PC-9 (cell line): ENCODE measurements around the gene PPHLN1. TPM values are rescaled to one million over a fixed set of nuclear protein-coding genes. Genes with fewer than 3 reads are reported as not detected.
"Not testable (repeated sequence)": the region's sequence is repeated elsewhere in the genome, so short reads cannot be mapped to it uniquely, and the experiment has no call there.

Source experiments
- BruUV-seq: library from RNA; stranded (reverse); fragments of 400-500 nt; replicated peaks from 2 replicates; lab custom pipeline; 2021; lab: Mats Ljungman, UMichigan
- CTCF ChIA-PET: fragments of 300-600 bp; sonication (Branson Sonifier 250); formaldehyde crosslinking; loops from one replicate; lab custom pipeline; 2022; ENCODE audit warnings: antibody characterized with exemption; lab: Charles Lee
- POLR2A ChIA-PET: fragments of 300-600 bp; sonication (Branson Sonifier 250); formaldehyde crosslinking; loops from one replicate; lab custom pipeline; 2022; ENCODE audit warnings: antibody characterized with exemption; ENCODE audit not compliant: unreplicated experiment; lab: Charles Lee
- DNase-seq, 2 experiments: peaks; one replicate each; pipeline versions ENCODE4 v3.0.0 to v3.0.0-alpha.2; 2015 to 2022; ENCODE audit warnings: mixed read lengths in 1 of 2
- H2AFZ ChIP-seq: fragments of 200-600 bp; sonication (generic); 2 replicates; pipeline ENCODE4 v1.8.1; 2017; ENCODE audit warnings: antibody characterized with exemption
- H3F3A ChIP-seq: fragments of 200-600 bp; sonication (generic); 2 replicates; pipeline ENCODE4 v1.8.1; 2017; ENCODE audit warnings: antibody characterized with exemption, mild to moderate bottlenecking, low read depth; ENCODE audit not compliant: insufficient read depth
- H3K27ac ChIP-seq: fragments of 200-600 bp; sonication (generic); 2 replicates; pipeline ENCODE4 v1.6.1; 2016; ENCODE audit warnings: mixed run types
- H3K27me3 ChIP-seq: fragments of 200-600 bp; sonication (generic); 2 replicates; pipeline ENCODE4 v1.6.1; 2016; ENCODE audit warnings: low read depth, mixed run types; ENCODE audit not compliant: insufficient read depth
- H3K36me3 ChIP-seq: fragments of 200-600 bp; sonication (generic); 2 replicates; pipeline ENCODE4 v1.6.1; 2016; ENCODE audit warnings: low read depth, mixed run types
- H3K4me1 ChIP-seq: fragments of 200-600 bp; sonication (generic); replicated peaks from 2 replicates; pipeline ENCODE4 v1.6.1; 2016; ENCODE audit warnings: mixed run types; ENCODE audit not compliant: insufficient read depth
- H3K4me2 ChIP-seq: fragments of 200-600 bp; sonication (generic); 2 replicates; pipeline ENCODE4 v1.6.1; 2017; ENCODE audit warnings: mixed run types
- H3K4me3 ChIP-seq: fragments of 200-600 bp; sonication (generic); 2 replicates; pipeline ENCODE4 v1.6.1; 2016; ENCODE audit warnings: mixed run types
- H3K79me2 ChIP-seq: fragments of 200-600 bp; sonication (generic); 2 replicates; pipeline ENCODE4 v1.6.1; 2017; ENCODE audit warnings: low read depth, mixed run types
- H3K9me2 ChIP-seq: fragments of 200-600 bp; sonication (generic); 2 replicates; pipeline ENCODE4 v1.8.1; 2017; ENCODE audit warnings: mild to moderate bottlenecking; ENCODE audit not compliant: insufficient read depth
- H3K9me3 ChIP-seq: fragments of 200-600 bp; sonication (generic); 2 replicates; pipeline ENCODE4 v1.8.1; 2016; ENCODE audit warnings: low read depth; ENCODE audit not compliant: insufficient read depth
- H4K20me1 ChIP-seq: fragments of 200-600 bp; sonication (generic); 2 replicates; pipeline ENCODE4 v1.8.1; 2017; ENCODE audit not compliant: insufficient read depth
- CTCF ChIP-seq: fragments of 200-600 bp; sonication (generic); conservative IDR thresholded peaks from 2 replicates; pipeline ENCODE4 v1.6.1; 2017; ENCODE audit warnings: mixed run types, antibody characterized with exemption, mild to moderate bottlenecking, moderate library complexity
- EZH2 ChIP-seq: fragments of 200-600 bp; sonication (generic); IDR thresholded peaks from 2 replicates; pipeline ENCODE4 v1.8.0; 2017; ENCODE audit warnings: antibody characterized with exemption, low read depth
- intact Hi-C: fragments of 100-400 bp; cut with micrococcal nuclease; formaldehyde crosslinking; loops from one replicate; pipeline ENCODE4 v1.10.0; 2022; ENCODE audit not compliant: unreplicated experiment
- total RNA-seq: library from RNA; stranded (reverse); gene quantifications from 2 replicates; pipeline ENCODE4 v1.2.3, GENCODE V29; 2021

Gene PPHLN1
- total RNA-seq, 1 experiment from 2014 or later, result 61.9 TPM

DNA sequence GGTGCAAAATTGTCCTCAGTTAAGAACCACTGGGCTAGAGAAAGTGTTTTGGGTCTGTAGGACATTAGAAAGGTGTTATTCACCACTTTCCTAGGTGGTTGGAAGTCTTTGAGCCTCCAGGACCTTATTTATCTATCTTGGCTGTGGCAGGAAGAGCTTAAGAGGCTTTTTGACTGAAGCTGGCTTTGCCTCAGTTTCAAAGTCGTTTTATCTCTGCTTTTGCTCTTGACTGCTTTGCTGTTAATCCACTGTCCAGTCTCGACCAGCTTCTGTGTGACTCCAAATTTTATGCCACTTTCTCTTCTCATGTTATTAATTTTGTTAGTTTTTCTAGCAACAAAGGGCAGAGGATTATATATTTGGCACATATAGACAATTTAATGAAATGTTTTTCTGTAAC lies 60.3 kb downstream of the PPHLN1 start:
- DNase-seq, result no peak
- Histone ChIP-seq H3F3A (no peaks in the 10 kb centered on the region), H3K4me2 (no peak overlapping the region), H4K20me1 (no peaks in the 10 kb centered on the region), H3K27ac (no peak overlapping the region), H3K27me3 (no peaks in the 10 kb centered on the region), H3K4me1 (no peaks in the 10 kb centered on the region), H3K36me3 (0 out of 2 replicates have a peak, but pooled peaks cover 3% of the 10 kb centered on the region), H3K4me3 (no peak overlapping the region), H3K79me2 (no peaks in the 10 kb centered on the region), H3K9me2 (no peaks in the 10 kb centered on the region), H2AFZ (no peak overlapping the region), H3K9me3 (no peaks in the 10 kb centered on the region)
- no TSS peak for BruUV-seq
- intact Hi-C loops, result no loop called here
- TF ChIP-seq CTCF (no peak), EZH2 (no peak)
- ChIA-PET CTCF (no interaction called here), POLR2A (no interaction called here)

- H3K4me1 ChIP-seq, H3K4me3 ChIP-seq, H3K9me2 ChIP-seq, BruUV-seq, H3K36me3 ChIP-seq, H3K9me3 ChIP-seq, H4K20me1 ChIP-seq, intact Hi-C loops, DNase-seq, H3K27me3 ChIP-seq, CTCF ChIA-PET, POLR2A ChIA-PET, H3K4me2 ChIP-seq, H2AFZ ChIP-seq, H3K79me2 ChIP-seq, H3F3A ChIP-seq, H3K27ac ChIP-seq: not testable (repeated sequence)
These were observed 62.1 kb downstream of the PPHLN1 start for GRCh38 chr12:42388086-42388485.

DNA sequence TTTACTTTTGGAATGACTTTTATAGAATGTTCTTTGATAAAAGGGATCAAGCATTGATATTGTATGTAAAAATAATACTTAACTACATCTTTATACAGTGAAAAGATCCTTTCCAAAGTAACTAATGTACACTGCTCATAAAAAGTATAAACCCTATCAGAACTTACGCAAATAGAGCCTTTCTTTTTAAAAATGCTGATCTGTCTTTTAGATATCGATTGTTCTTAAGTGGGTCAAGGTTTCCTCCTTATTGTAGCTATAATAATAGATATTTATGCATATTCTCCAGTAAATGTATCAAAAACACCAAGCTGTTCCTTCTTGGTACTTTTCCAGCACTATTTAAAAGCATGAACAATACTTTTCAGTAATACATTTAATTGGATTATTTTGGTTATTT lies 68.5 kb downstream of the PPHLN1 start:
- H3K4me1 ChIP-seq, result no peaks in the 10 kb centered on the region
- DNase-seq, result no peak
- no peaks in the 10 kb centered on the region; the same call in 1 of the 2 replicates for H4K20me1 ChIP-seq
- intact Hi-C loops, result no loop called here
- no peak overlapping the region for H3K27ac ChIP-seq
- no TSS peak for BruUV-seq
- H3K4me2 ChIP-seq, result no peak overlapping the region
- H3K27me3 ChIP-seq, result no peaks in the 10 kb centered on the region
- H3K9me2 ChIP-seq, result no peaks in the 10 kb centered on the region
- no peaks in the 10 kb centered on the region for H3K9me3 ChIP-seq
- 0 out of 2 replicates have a peak, but pooled peaks cover 8% of the 10 kb centered on the region for H3K36me3 ChIP-seq
- ChIA-PET POLR2A (no interaction called here), CTCF (no interaction called here)
- H3K4me3 ChIP-seq, result no peak overlapping the region
- H2AFZ ChIP-seq, result no peak overlapping the region
- TF ChIP-seq CTCF (no peak), EZH2 (no peak)
- H3K79me2 ChIP-seq, result no peaks in the 10 kb centered on the region
- no peaks in the 10 kb centered on the region for H3F3A ChIP-seq
